ENCODE data around the gene JAZF1.

DNA sequence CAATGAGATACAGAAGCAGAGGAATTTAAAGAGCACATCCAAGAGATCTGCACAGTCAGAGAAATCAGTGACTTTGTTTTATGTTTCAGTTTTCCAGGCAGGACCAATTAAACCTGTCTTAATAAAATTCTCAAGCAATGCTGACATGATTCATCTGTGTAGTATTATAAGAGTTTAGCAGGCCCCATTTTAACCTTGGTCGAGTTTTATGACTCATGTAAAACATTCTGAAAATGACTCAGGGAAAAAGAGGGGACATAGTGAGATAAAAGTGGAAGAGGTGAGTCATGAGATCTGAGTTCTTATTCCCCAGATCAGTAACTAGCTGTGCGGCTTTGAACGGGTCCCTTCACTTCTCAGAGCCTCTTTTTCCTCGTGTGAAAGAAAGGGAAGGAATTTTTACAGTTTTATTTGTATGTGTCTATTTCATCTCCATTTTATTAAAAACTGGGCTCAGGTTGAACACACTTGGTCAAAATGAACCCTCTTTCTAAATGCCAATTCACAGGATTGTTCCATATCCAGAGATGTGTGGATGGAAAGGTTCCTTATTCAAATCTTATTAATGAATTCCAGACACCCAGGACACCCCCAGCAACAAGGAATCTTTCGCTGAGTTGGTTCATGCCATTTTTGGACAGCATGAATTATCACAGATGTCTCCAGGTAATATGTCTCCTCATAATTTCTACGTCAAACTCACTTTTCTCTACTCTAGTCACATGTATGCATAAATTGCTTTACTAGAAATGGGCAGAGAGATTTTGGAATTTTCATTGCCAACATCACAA, 143.2 kb downstream of the JAZF1 start:
- no peak for TF ChIP-seq CTCF (IDR thresholded peaks at IDR 0.05; ENCODE audit: low read depth, low read length, poor library complexity, severe bottlenecking)
- TF ChIP-seq EZH2phosphoT487 (IDR thresholded peaks at IDR 0.05; ENCODE audit: borderline replicate concordance, low read length): no peak

Measured in DOHH2 (cell line).